ENCODE results near the gene ENAH. TPM values are rescaled to one million over a fixed set of nuclear protein-coding genes. Genes with fewer than 3 reads are reported as not detected.

The ENAH gene
- total and polyA plus RNA-seq, 5 donors from 2014 or later: 0.03 to 0.13 TPM; not detected in 3

- H3K4me3 Mint-ChIP-seq: no peak overlapping the region
- no peak overlapping the region for H3K27ac Mint-ChIP-seq
- no peaks in the 10 kb centered on the region for H3K9me3 ChIP-seq (ENCODE audit: control insufficient read depth in 2 of 2, low read length in 2 of 2)
- H3K27me3 ChIP-seq (ENCODE audit: control insufficient read depth, insufficient read depth, low read length): peaks cover 21% of the 10 kb centered on the region
- no peak overlapping the region for H3K4me3 ChIP-seq (ENCODE audit: low read depth, low read length)
- no peaks in the 10 kb centered on the region for H3K36me3 Mint-ChIP-seq
- ATAC-seq (ENCODE audit: low read depth in 2 of 2) (no peak), DNase-seq (no peak)
- H3K36me3 ChIP-seq (ENCODE audit: control insufficient read depth, insufficient read depth, low read length): no peaks in the 10 kb centered on the region
- no peak overlapping the region for H3K27ac ChIP-seq (ENCODE audit: insufficient read depth, low read length, poor library complexity, severe bottlenecking)
- H3K4me1 ChIP-seq (ENCODE audit: control insufficient read depth, insufficient read depth, low read length, poor library complexity, severe bottlenecking): no peaks in the 10 kb centered on the region
- peaks cover 47% of the 10 kb centered on the region for H3K27me3 Mint-ChIP-seq
- H3K9me3 Mint-ChIP-seq: peaks cover 0 to 2% (median 0%) of the 10 kb centered on the region in 7 donors
- H3K4me1 Mint-ChIP-seq: no peaks in the 10 kb centered on the region
Measured at GRCh38 chr1:225508538-225509375, 144.2 kb downstream of the ENAH start.

GRCh38 chr1:225506727-225507126, 146.2 kb downstream of the ENAH start:
- Histone ChIP-seq H3K4me1 (ENCODE audit: control insufficient read depth, insufficient read depth, low read length, poor library complexity, severe bottlenecking) (no peaks in the 10 kb centered on the region), H3K36me3 (ENCODE audit: control insufficient read depth, insufficient read depth, low read length) (no peaks in the 10 kb centered on the region), H3K9me3 (ENCODE audit: control insufficient read depth in 2 of 2, low read length in 2 of 2) (no peaks in the 10 kb centered on the region), H3K27me3 (ENCODE audit: control insufficient read depth, insufficient read depth, low read length) (peaks cover 27% of the 10 kb centered on the region), H3K27ac (ENCODE audit: insufficient read depth, low read length, poor library complexity, severe bottlenecking) (no peak overlapping the region), H3K4me3 (ENCODE audit: low read depth, low read length) (no peak overlapping the region)
- H3K4me3 Mint-ChIP-seq: no peak overlapping the region
- H3K36me3 Mint-ChIP-seq: no peaks in the 10 kb centered on the region
- no peaks in the 10 kb centered on the region for H3K4me1 Mint-ChIP-seq
- peaks cover 60% of the 10 kb centered on the region for H3K27me3 Mint-ChIP-seq
- H3K9me3 Mint-ChIP-seq: peaks cover 0 to 2% (median 0%) of the 10 kb centered on the region in 7 donors
- H3K27ac Mint-ChIP-seq: no peak overlapping the region
- DNase-seq: no peak
- ATAC-seq (ENCODE audit: low read depth in 2 of 2): no peak

DNA sequence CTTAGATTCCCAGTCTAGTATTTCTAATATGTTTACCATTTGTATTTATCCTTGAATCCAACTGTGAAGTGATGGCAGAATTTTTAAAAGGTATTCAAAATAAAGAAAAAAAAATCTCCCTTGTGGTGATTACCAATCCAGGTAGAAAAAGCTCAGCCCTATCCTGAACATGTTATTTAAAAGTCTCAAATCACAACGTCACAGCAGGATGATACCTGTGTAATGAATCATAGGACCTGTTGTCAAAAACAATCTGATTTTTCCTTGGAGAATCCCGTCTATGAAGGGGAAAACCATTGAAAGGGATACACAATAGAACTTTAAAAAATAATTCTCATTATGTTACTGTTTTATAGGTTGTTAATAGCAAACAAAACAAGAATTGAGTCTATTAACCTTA, 148.1 kb downstream of the ENAH start:
- no peaks in the 10 kb centered on the region for H3K36me3 ChIP-seq (ENCODE audit: control insufficient read depth, insufficient read depth, low read length)
- peaks cover 33% of the 10 kb centered on the region for H3K27me3 ChIP-seq (ENCODE audit: control insufficient read depth, insufficient read depth, low read length)
- no peaks in the 10 kb centered on the region for H3K4me1 ChIP-seq (ENCODE audit: control insufficient read depth, insufficient read depth, low read length, poor library complexity, severe bottlenecking)
- peaks cover 53% of the 10 kb centered on the region for H3K27me3 Mint-ChIP-seq
- DNase-seq (no peak), ATAC-seq (ENCODE audit: low read depth in 2 of 2) (no peak)
- no peaks in the 10 kb centered on the region for H3K36me3 Mint-ChIP-seq
- H3K9me3 Mint-ChIP-seq: peaks cover 0 to 2% (median 0%) of the 10 kb centered on the region in 7 donors
- no peak overlapping the region for H3K4me3 ChIP-seq (ENCODE audit: low read depth, low read length)
- no peak overlapping the region for H3K27ac ChIP-seq (ENCODE audit: insufficient read depth, low read length, poor library complexity, severe bottlenecking)
- no peak overlapping the region for H3K4me3 Mint-ChIP-seq
- H3K9me3 ChIP-seq (ENCODE audit: control insufficient read depth in 2 of 2, low read length in 2 of 2): no peaks in the 10 kb centered on the region
- H3K27ac Mint-ChIP-seq: no peak overlapping the region
- H3K4me1 Mint-ChIP-seq: no peaks in the 10 kb centered on the region

- Histone ChIP-seq H3K4me3 (ENCODE audit: low read depth, low read length) (no peak overlapping the region), H3K4me1 (ENCODE audit: control insufficient read depth, insufficient read depth, low read length, poor library complexity, severe bottlenecking) (no peaks in the 10 kb centered on the region), H3K36me3 (ENCODE audit: control insufficient read depth, insufficient read depth, low read length) (no peaks in the 10 kb centered on the region), H3K9me3 (ENCODE audit: control insufficient read depth in 2 of 2, low read length in 2 of 2) (no peaks in the 10 kb centered on the region), H3K27me3 (ENCODE audit: control insufficient read depth, insufficient read depth, low read length) (peaks cover 35% of the 10 kb centered on the region), H3K27ac (ENCODE audit: insufficient read depth, low read length, poor library complexity, severe bottlenecking) (no peak overlapping the region)
- H3K27ac Mint-ChIP-seq: no peak overlapping the region
- no peak for ATAC-seq (ENCODE audit: low read depth in 2 of 2)
- no peaks in the 10 kb centered on the region for H3K4me1 Mint-ChIP-seq
- no peak overlapping the region for H3K4me3 Mint-ChIP-seq
- no peaks in the 10 kb centered on the region for H3K9me3 Mint-ChIP-seq
- DNase-seq: no peak
- H3K36me3 Mint-ChIP-seq: no peaks in the 10 kb centered on the region
- H3K27me3 Mint-ChIP-seq: peaks cover 52% of the 10 kb centered on the region
Measured at GRCh38 chr1:225500624-225501192, 152.2 kb downstream of the ENAH start.

DNA sequence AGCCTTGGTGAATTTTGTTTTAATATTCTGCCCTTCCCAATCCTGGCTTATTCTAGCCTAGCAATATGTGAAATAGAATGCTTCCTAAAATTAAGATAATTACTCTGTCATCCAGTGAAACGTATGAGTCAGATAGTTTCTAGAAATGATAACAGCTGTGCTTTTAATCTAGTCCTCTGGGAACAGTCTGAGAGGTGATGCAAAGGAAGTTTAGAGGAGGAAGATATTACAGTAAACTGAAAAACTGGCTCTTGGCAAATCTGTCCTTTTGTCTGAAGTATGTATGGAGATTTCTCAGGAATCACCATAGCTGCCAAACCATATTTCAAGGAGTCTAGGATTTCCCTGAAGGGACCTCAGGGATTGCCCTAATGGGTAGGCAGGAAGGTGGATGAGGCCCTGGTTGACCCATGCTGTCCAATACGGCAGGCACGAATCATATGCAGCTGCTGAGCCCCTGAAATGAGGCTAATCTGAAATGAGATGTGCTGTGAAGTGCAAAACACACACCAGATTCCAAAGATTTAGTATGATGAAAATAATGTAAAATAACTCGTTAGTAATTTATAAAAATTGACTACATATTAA, 154.3 kb downstream of the ENAH start:
- Mint-ChIP-seq H3K4me3 (no peak overlapping the region), H3K27me3 (peaks cover 59% of the 10 kb centered on the region), H3K9me3 (peaks cover 0 to 1% (median 0%) of the 10 kb centered on the region in 7 donors), H3K4me1 (no peaks in the 10 kb centered on the region), H3K36me3 (no peaks in the 10 kb centered on the region), H3K27ac (no peak overlapping the region)
- Histone ChIP-seq H3K27ac (ENCODE audit: insufficient read depth, low read length, poor library complexity, severe bottlenecking) (no peak overlapping the region), H3K36me3 (ENCODE audit: control insufficient read depth, insufficient read depth, low read length) (no peaks in the 10 kb centered on the region), H3K27me3 (ENCODE audit: control insufficient read depth, insufficient read depth, low read length) (peaks cover 31% of the 10 kb centered on the region), H3K4me1 (ENCODE audit: control insufficient read depth, insufficient read depth, low read length, poor library complexity, severe bottlenecking) (no peaks in the 10 kb centered on the region), H3K4me3 (ENCODE audit: low read depth, low read length) (no peak overlapping the region), H3K9me3 (ENCODE audit: control insufficient read depth in 2 of 2, low read length in 2 of 2) (no peaks in the 10 kb centered on the region)
- no peak for ATAC-seq (ENCODE audit: low read depth in 2 of 2)
- DNase-seq: no peak

DNA sequence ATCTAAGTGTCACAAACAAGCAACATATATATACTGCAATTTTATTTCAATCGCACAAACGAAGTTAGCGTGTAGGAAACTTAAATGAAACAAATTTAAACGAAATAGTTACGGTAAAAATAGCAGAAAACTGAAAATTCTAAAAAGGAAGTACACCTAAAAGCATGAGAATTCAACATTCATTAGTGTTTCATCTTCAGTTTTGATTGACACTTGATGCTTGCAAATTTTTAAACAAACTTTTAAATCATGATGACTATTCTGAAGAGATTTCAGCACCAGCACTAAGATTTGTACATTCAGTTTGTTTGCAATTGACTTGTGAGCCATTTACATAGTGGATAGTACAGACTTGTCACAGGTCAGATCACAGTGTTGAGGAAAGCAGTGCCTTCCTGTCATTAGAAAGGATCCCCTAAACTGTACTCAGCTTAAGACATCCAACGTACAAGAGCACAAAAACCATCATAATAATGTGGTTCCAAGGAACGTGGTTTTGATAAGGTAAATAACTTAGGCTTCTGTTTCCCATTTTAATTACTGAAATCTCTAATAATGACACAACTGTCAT, 158.0 kb downstream of the ENAH start:
- Histone ChIP-seq H3K27ac (ENCODE audit: insufficient read depth, low read length, poor library complexity, severe bottlenecking) (no peak overlapping the region), H3K4me3 (ENCODE audit: low read depth, low read length) (no peak overlapping the region), H3K4me1 (ENCODE audit: control insufficient read depth, insufficient read depth, low read length, poor library complexity, severe bottlenecking) (no peaks in the 10 kb centered on the region), H3K36me3 (ENCODE audit: control insufficient read depth, insufficient read depth, low read length) (no peaks in the 10 kb centered on the region), H3K9me3 (ENCODE audit: control insufficient read depth in 2 of 2, low read length in 2 of 2) (no peaks in the 10 kb centered on the region), H3K27me3 (ENCODE audit: control insufficient read depth, insufficient read depth, low read length) (peaks cover 17% of the 10 kb centered on the region)
- ATAC-seq (ENCODE audit: low read depth in 2 of 2) (no peak), DNase-seq (no peak)
- H3K27me3 Mint-ChIP-seq: peaks cover 44% of the 10 kb centered on the region
- H3K4me3 Mint-ChIP-seq: no peak overlapping the region
- no peaks in the 10 kb centered on the region for H3K36me3 Mint-ChIP-seq
- no peak overlapping the region for H3K27ac Mint-ChIP-seq
- peaks cover 0 to 1% (median 0%) of the 10 kb centered on the region in 7 donors for H3K9me3 Mint-ChIP-seq
- no peaks in the 10 kb centered on the region for H3K4me1 Mint-ChIP-seq

GRCh38 chr1:225493591-225494246, 159.2 kb downstream of the ENAH start:
- Histone ChIP-seq H3K27ac (ENCODE audit: insufficient read depth, low read length, poor library complexity, severe bottlenecking) (no peak overlapping the region), H3K36me3 (ENCODE audit: control insufficient read depth, insufficient read depth, low read length) (no peaks in the 10 kb centered on the region), H3K9me3 (ENCODE audit: control insufficient read depth in 2 of 2, low read length in 2 of 2) (no peaks in the 10 kb centered on the region), H3K4me1 (ENCODE audit: control insufficient read depth, insufficient read depth, low read length, poor library complexity, severe bottlenecking) (no peaks in the 10 kb centered on the region), H3K27me3 (ENCODE audit: control insufficient read depth, insufficient read depth, low read length) (peaks cover 15% of the 10 kb centered on the region), H3K4me3 (ENCODE audit: low read depth, low read length) (no peak overlapping the region)
- no peaks in the 10 kb centered on the region for H3K4me1 Mint-ChIP-seq
- no peak overlapping the region for H3K4me3 Mint-ChIP-seq
- DNase-seq: no peak
- peaks cover 45% of the 10 kb centered on the region for H3K27me3 Mint-ChIP-seq
- H3K9me3 Mint-ChIP-seq: peaks cover 0 to 1% (median 0%) of the 10 kb centered on the region in 7 donors
- ATAC-seq (ENCODE audit: low read depth in 2 of 2): no peak
- no peaks in the 10 kb centered on the region for H3K36me3 Mint-ChIP-seq
- H3K27ac Mint-ChIP-seq: no peak overlapping the region

All from CD4-positive, CD25-positive, alpha-beta regulatory T cell (primary cell).